GM12878 (cell line): ENCODE data around the gene SCN4A.

Source experiments
- ESRRA ChIP-seq: IDR thresholded peaks from 2 replicates; pipeline ENCODE4 v1.6.1; 2012; ENCODE audit warnings: mild to moderate bottlenecking, low read length, improper control_type of control experiment
- EZH2 ChIP-seq: IDR thresholded peaks from 2 replicates; pipeline ENCODE4 v1.6.1; 2012; ENCODE audit warnings: low read depth, mild to moderate bottlenecking, control low read depth, inconsistent platforms, low read length, borderline replicate concordance; ENCODE audit not compliant: control insufficient read depth
- PBX3 ChIP-seq: IDR thresholded peaks from 2 replicates; pipeline ENCODE4 v1.6.1; 2011; ENCODE audit warnings: mild to moderate bottlenecking, low read depth, low read length, moderate library complexity; ENCODE audit not compliant: insufficient replicate concordance
- POLR2AphosphoS5 ChIP-seq: IDR thresholded peaks from 2 replicates; pipeline ENCODE4 v1.6.1; 2011; ENCODE audit warnings: mild to moderate bottlenecking, low read length, inconsistent platforms
- STAT1 ChIP-seq: fragments of 450-650 bp; conservative IDR thresholded peaks from 2 replicates; pipeline ENCODE4 v1.6.1; 2014; ENCODE audit warnings: antibody characterized with exemption, mild to moderate bottlenecking
- TARDBP ChIP-seq: IDR thresholded peaks from 2 replicates; pipeline ENCODE4 v1.6.1; 2016; ENCODE audit warnings: borderline replicate concordance
- TCF7 ChIP-seq: IDR thresholded peaks from 2 replicates; pipeline ENCODE4 v1.6.1; 2014; ENCODE audit warnings: antibody characterized with exemption, borderline replicate concordance
- ZSCAN29 ChIP-seq: fragments of 450-650 bp; IDR thresholded peaks from 2 replicates; pipeline ENCODE4 v1.6.1; 2017; ENCODE audit warnings: mild to moderate bottlenecking, moderate library complexity
- TF ChIP-seq, protein P1 (sequence below), 3 experiments: IDR thresholded peaks in 2 of 3; conservative IDR thresholded peaks in 1 of 3; 2 replicates each; pipeline ENCODE4 v1.5.1; 2011; ENCODE audit warnings: low read depth in 3 of 3, low read length in 3 of 3, mild to moderate bottlenecking in 3 of 3, control low read depth in 2 of 3, moderate library complexity in 2 of 3, inconsistent platforms in 1 of 3, mixed read lengths in 1 of 3; ENCODE audit not compliant: control insufficient read depth in 2 of 3, insufficient read depth in 1 of 3; ENCODE audit errors: extremely low read depth in 1 of 3
- TF ChIP-seq, protein P2 (sequence below): IDR thresholded peaks from 2 replicates; pipeline ENCODE4 v1.6.1; 2012; ENCODE audit warnings: low read depth, low read length, improper control_type of control experiment

GRCh38 chr17:63984236-63984635 lies 11.5 kb upstream of the SCN4A start:
- TF ChIP-seq TCF7 (no peak), TARDBP (no peak), ESRRA (no peak), EZH2 (no peak), POLR2AphosphoS5 (no peak), ZSCAN29 (no peak), STAT1 (no peak), PBX3 (no peak)
- TF ChIP-seq, protein P1, sequence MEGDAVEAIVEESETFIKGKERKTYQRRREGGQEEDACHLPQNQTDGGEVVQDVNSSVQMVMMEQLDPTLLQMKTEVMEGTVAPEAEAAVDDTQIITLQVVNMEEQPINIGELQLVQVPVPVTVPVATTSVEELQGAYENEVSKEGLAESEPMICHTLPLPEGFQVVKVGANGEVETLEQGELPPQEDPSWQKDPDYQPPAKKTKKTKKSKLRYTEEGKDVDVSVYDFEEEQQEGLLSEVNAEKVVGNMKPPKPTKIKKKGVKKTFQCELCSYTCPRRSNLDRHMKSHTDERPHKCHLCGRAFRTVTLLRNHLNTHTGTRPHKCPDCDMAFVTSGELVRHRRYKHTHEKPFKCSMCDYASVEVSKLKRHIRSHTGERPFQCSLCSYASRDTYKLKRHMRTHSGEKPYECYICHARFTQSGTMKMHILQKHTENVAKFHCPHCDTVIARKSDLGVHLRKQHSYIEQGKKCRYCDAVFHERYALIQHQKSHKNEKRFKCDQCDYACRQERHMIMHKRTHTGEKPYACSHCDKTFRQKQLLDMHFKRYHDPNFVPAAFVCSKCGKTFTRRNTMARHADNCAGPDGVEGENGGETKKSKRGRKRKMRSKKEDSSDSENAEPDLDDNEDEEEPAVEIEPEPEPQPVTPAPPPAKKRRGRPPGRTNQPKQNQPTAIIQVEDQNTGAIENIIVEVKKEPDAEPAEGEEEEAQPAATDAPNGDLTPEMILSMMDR (IDR thresholded peaks at IDR 0.05 in 2 of 3, conservative IDR thresholded peaks at IDR 0.05 in 1 of 3; ENCODE audit: control insufficient read depth in 2 of 3, extremely low read depth in 1 of 3, insufficient read depth in 1 of 3, low read depth in 3 of 3, low read length in 3 of 3): no peak
- TF ChIP-seq, protein P2, sequence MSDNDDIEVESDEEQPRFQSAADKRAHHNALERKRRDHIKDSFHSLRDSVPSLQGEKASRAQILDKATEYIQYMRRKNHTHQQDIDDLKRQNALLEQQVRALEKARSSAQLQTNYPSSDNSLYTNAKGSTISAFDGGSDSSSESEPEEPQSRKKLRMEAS: no peak
